Measurements from ENCODE around the gene ANO8. TPM values are rescaled to one million over a fixed set of nuclear protein-coding genes. Genes with fewer than 3 reads are reported as not detected.

Gene ANO8
- total and polyA plus RNA-seq, 2 of the 8 experiments (the other 6 are each of a cell fraction or from before 2014, with no cell fraction given), result 9.5 to 20.7 TPM

- TF ChIP-seq SIN3A (conservative IDR thresholded peaks at IDR 0.05 in 1 of 2, IDR thresholded peaks at IDR 0.05 in 1 of 2; ENCODE audit: low read depth in 1 of 2, low read length in 2 of 2), result no peak
- TF ChIP-seq RBBP5 (IDR thresholded peaks at IDR 0.05; ENCODE audit: borderline replicate concordance, low read depth, low read length), result no peak
- TF ChIP-seq TAF7 (optimal IDR thresholded peaks at IDR 0.05; ENCODE audit: borderline replicate concordance, low read depth, low read length), result no peak
- no peak for TF ChIP-seq KDM4A (IDR thresholded peaks at IDR 0.05; ENCODE audit: low read depth, low read length, severe bottlenecking)
- no peak for TF ChIP-seq POLR2A (IDR thresholded peaks at IDR 0.05; ENCODE audit: control extremely low read depth in 1 of 2, low read depth in 2 of 2, low read length in 2 of 2)
Measured at GRCh38 chr19:17347361-17347760, 12.7 kb upstream of the ANO8 start (continued).

Measured in H1 (cell line).